Neural cell (in vitro differentiated cells): ENCODE data around the gene CBFA2T3. TPM values are rescaled to one million over a fixed set of nuclear protein-coding genes. Genes with fewer than 3 reads are reported as not detected.

Source experiments
- H2AFZ ChIP-seq: fragments of 200-600, 300-800 bp; sonication (generic), shearing (Covaris generic); 2 replicates; pipeline ENCODE4 v1.6.0; 2014; ENCODE audit warnings: low read depth, mild to moderate bottlenecking, antibody characterized with exemption, low read length, moderate library complexity
- H3F3A ChIP-seq: fragments of 200-600 bp; shearing (Covaris generic); 2 replicates; pipeline ENCODE4 v1.6.1; 2016; ENCODE audit warnings: mild to moderate bottlenecking, moderate library complexity, mixed read lengths, antibody characterized with exemption, low read length; ENCODE audit not compliant: insufficient read depth, poor library complexity, severe bottlenecking
- H3K27ac ChIP-seq: fragments of 200-600, 300-800 bp; sonication (generic), shearing (Covaris generic); 2 replicates; pipeline ENCODE4 v1.5.1; 2014; ENCODE audit warnings: mild to moderate bottlenecking, low read length, moderate library complexity
- H3K27me3 ChIP-seq: fragments of 300-800, 200-600 bp; sonication (generic), shearing (Covaris generic); 2 replicates; pipeline ENCODE4 v1.6.0; 2014; ENCODE audit warnings: mild to moderate bottlenecking, low read depth, low read length, moderate library complexity; ENCODE audit not compliant: insufficient read depth
- H3K36me3 ChIP-seq: fragments of 300-800, 200-600 bp; sonication (generic), shearing (Covaris generic); 2 replicates; pipeline ENCODE4 v1.5.1; 2014; ENCODE audit warnings: mild to moderate bottlenecking, antibody characterized with exemption, low read length, moderate library complexity; ENCODE audit not compliant: insufficient read depth
- H3K4me2 ChIP-seq: fragments of 300-800, 200-600 bp; sonication (generic), shearing (Covaris generic); 2 replicates; pipeline ENCODE4 v1.6.0; 2014; ENCODE audit warnings: mild to moderate bottlenecking, low read length
- H3K4me3 ChIP-seq: fragments of 300-800, 200-600 bp; sonication (generic), shearing (Covaris generic); 2 replicates; pipeline ENCODE4 v1.5.1; 2014; ENCODE audit warnings: mild to moderate bottlenecking, low read length, moderate library complexity
- H3K79me2 ChIP-seq: fragments of 200-600 bp; shearing (Covaris generic); replicated peaks from 2 replicates; pipeline ENCODE4 v1.6.0; 2014; ENCODE audit warnings: mild to moderate bottlenecking, low read length, moderate library complexity; ENCODE audit not compliant: insufficient read depth
- H3K9ac ChIP-seq: fragments of 300-800, 200-600 bp; sonication (generic), shearing (Covaris generic); 2 replicates; pipeline ENCODE4 v1.6.1; 2016; ENCODE audit warnings: mild to moderate bottlenecking, low read length, mixed read lengths
- H3K9me2 ChIP-seq: fragments of 200-600 bp; shearing (Covaris generic); 2 replicates; pipeline ENCODE4 v1.6.1; 2016; ENCODE audit warnings: mild to moderate bottlenecking, low read length, mixed read lengths; ENCODE audit not compliant: insufficient read depth
- H3K9me3 ChIP-seq: fragments of 200-600, 300-800 bp; sonication (generic), shearing (Covaris generic); 2 replicates; pipeline ENCODE4 v1.6.1; 2016; ENCODE audit warnings: mild to moderate bottlenecking, mixed run types, low read length, moderate library complexity, mixed read lengths
- H4K20me1 ChIP-seq: fragments of 200-600 bp; shearing (Covaris generic); 2 replicates; pipeline ENCODE4 v1.6.1; 2016; ENCODE audit warnings: mild to moderate bottlenecking, mixed run types; ENCODE audit not compliant: insufficient read depth
- CTCF ChIP-seq: fragments of 450-650 bp; IDR thresholded peaks from 2 replicates; pipeline ENCODE4 v1.5.1; 2014; ENCODE audit warnings: antibody characterized with exemption, mild to moderate bottlenecking, moderate library complexity; ENCODE audit not compliant: poor library complexity, severe bottlenecking
- EP300 ChIP-seq: fragments of 450-650 bp; conservative IDR thresholded peaks from 2 replicates; pipeline ENCODE4 v1.6.1; 2014; ENCODE audit warnings: antibody characterized with exemption, mild to moderate bottlenecking, moderate library complexity; ENCODE audit not compliant: poor library complexity, severe bottlenecking
- EZH2 ChIP-seq: fragments of 200-600, 300-800 bp; shearing (Covaris generic), sonication (generic); IDR thresholded peaks from 2 replicates; pipeline ENCODE4 v1.6.1; 2014; ENCODE audit warnings: antibody characterized with exemption, low read length, borderline replicate concordance, mild to moderate bottlenecking; ENCODE audit not compliant: insufficient read depth, poor library complexity, severe bottlenecking
- MXI1 ChIP-seq: fragments of 450-650 bp; conservative IDR thresholded peaks from 2 replicates; pipeline ENCODE4 v1.6.1; 2014; ENCODE audit warnings: antibody characterized with exemption, mild to moderate bottlenecking; ENCODE audit not compliant: poor library complexity, severe bottlenecking
- POLR2AphosphoS5 ChIP-seq: IDR thresholded peaks from 2 replicates; pipeline ENCODE4 v1.6.1; 2012
- RAD21 ChIP-seq: fragments of 450-650 bp; conservative IDR thresholded peaks from 2 replicates; pipeline ENCODE4 v1.6.1; 2014; ENCODE audit warnings: antibody characterized with exemption, mild to moderate bottlenecking, moderate library complexity
- REST ChIP-seq: IDR thresholded peaks from 2 replicates; pipeline ENCODE4 v1.6.1; 2012; ENCODE audit warnings: borderline replicate concordance
- SMC3 ChIP-seq: fragments of 450-650 bp; conservative IDR thresholded peaks from 2 replicates; pipeline ENCODE4 v1.6.1; 2014; ENCODE audit warnings: antibody characterized with exemption, mild to moderate bottlenecking, moderate library complexity; ENCODE audit not compliant: poor library complexity
- TAF1 ChIP-seq: IDR thresholded peaks from 2 replicates; pipeline ENCODE4 v1.6.1; 2012; ENCODE audit warnings: low read depth
- polyA plus RNA-seq: library from polyadenylated mRNA; depleted of rRNA; stranded (reverse); fragments of >200 nt; gene quantifications from 2 replicates; pipeline ENCODE4 v1.2.3, GENCODE V29; 2014

Gene CBFA2T3
- polyA plus RNA-seq, 1 donor from 2014 or later = 2.1 TPM

- no peaks in the 10 kb centered on the region for H3K36me3 ChIP-seq
- no peak overlapping the region for H3K4me3 ChIP-seq
- TF ChIP-seq POLR2AphosphoS5 = no peak
- no peak for TF ChIP-seq CTCF
- TF ChIP-seq EP300 = no peak
- TF ChIP-seq EZH2 = no peak
- no peak for TF ChIP-seq RAD21
- no peak for TF ChIP-seq REST
- TF ChIP-seq TAF1 = no peak
- TF ChIP-seq SMC3 = no peak
- TF ChIP-seq MXI1 = no peak
Observed at GRCh38 chr16:88842806-88843205, 134.2 kb downstream of the CBFA2T3 start.

GRCh38 chr16:88842308-88842756 lies 134.7 kb downstream of the CBFA2T3 start:
- Histone ChIP-seq H4K20me1 (no peaks in the 10 kb centered on the region), H3F3A (no peaks in the 10 kb centered on the region), H3K27ac (no peak overlapping the region), H3K9me3 (no peaks in the 10 kb centered on the region), H3K4me2 (no peak overlapping the region), H3K4me3 (no peak overlapping the region), H3K9me2 (no peaks in the 10 kb centered on the region), H3K27me3 (no peaks in the 10 kb centered on the region), H2AFZ (no peak overlapping the region), H3K79me2 (no peaks in the 10 kb centered on the region), H3K36me3 (no peaks in the 10 kb centered on the region), H3K9ac (no peak overlapping the region)
- TF ChIP-seq TAF1 (no peak), EZH2 (no peak), RAD21 (no peak), POLR2AphosphoS5 (no peak), MXI1 (no peak), EP300 (no peak), CTCF (no peak)

More at GRCh38 chr16:88842806-88843205, 134.2 kb downstream of the CBFA2T3 start:
- Histone ChIP-seq H3K79me2 (no peaks in the 10 kb centered on the region), H4K20me1 (no peaks in the 10 kb centered on the region), H3K4me2 (no peak overlapping the region), H3K27me3 (no peaks in the 10 kb centered on the region), H3K9ac (no peak overlapping the region), H3F3A (no peaks in the 10 kb centered on the region), H3K9me3 (no peaks in the 10 kb centered on the region), H3K9me2 (no peaks in the 10 kb centered on the region), H3K27ac (no peak overlapping the region), H2AFZ (no peak overlapping the region)
